Inferior parietal cortex (tissue), 1 donor: ENCODE data around the gene ALK.
"Not testable (repeated sequence)": the region's sequence is repeated elsewhere in the genome, so short reads cannot be mapped to it uniquely, and the experiment has no call there.

ENCODE experiments used
- DNase-seq: peaks from one replicate; pipeline ENCODE4 v3.0.0-alpha.2; 2016; ENCODE audit errors: extremely low spot score

Gene ALK

DNA sequence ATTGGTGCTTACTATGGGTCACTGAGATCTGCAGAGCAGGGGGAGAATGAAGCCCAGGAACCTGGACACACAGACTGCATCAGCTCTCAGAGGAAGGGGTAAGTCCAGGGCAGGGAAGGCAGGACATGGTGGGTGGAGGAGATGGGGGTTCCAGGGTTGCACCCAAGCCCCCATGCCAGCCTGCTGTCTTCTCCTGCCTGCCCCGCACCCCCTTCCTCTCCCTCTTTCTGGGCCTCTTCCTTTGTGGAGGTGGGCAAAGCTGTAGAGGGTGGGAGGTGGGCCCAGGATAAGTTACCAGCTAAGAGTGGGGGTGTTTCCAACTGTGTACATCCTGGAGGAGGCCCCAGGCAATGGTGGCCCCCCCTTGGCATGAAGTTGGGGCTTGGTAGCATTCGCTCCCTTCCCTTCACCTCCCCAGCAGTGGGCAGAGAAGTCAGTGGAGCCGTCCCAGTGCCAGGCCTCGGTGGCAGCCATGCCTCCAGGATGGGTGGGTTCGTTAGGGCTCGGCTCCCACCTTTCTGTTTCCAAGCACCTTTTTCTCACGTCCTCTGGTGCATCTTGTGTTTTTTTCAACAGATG lies 674.0 kb downstream of the ALK start:
- no peak for DNase-seq

DNA sequence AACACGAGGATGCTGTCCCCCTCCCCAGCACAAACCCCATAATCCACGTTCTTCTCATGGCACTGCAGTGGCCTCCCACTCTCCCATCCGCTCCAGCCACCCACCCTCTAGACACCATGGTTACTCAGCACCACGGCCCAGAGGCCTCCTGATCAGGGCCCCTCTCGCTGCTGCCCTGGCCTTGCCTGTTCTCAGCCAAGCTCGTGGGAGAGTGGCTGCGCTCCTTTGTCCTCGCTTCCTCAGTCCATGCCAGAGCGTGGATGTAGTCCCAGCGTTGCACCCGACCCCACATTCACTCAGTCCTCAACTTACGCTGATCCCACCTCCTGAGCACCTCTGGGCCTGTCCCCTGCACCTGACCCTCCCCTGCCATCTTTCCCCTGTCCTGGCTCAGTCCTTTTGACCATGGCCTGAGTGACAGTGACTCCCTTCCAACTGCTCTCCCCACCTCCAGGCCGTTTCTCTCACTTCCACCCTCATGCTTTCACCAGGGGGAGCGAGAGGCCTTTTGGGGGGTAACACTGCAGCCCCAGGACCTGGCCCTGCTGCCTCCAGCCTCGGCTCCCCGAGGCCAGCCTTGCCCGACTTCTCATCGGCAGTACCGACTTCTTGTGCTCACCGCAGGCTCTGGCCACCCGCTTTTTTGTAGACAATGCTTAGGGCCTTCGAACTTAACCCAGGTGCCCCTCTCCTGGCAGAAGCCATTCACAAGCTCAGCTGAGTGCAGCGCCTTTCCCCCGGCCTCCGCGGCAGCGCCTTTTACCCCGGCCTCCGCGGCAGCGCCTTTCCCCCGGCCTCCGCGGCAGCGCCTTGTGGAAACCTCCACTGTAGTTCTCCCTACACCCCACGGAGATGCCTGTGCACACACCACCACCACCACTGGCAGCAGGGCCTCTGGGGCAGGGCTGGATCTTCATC lies 674.7 kb downstream of the ALK start:
- DNase-seq = no peak

DNA sequence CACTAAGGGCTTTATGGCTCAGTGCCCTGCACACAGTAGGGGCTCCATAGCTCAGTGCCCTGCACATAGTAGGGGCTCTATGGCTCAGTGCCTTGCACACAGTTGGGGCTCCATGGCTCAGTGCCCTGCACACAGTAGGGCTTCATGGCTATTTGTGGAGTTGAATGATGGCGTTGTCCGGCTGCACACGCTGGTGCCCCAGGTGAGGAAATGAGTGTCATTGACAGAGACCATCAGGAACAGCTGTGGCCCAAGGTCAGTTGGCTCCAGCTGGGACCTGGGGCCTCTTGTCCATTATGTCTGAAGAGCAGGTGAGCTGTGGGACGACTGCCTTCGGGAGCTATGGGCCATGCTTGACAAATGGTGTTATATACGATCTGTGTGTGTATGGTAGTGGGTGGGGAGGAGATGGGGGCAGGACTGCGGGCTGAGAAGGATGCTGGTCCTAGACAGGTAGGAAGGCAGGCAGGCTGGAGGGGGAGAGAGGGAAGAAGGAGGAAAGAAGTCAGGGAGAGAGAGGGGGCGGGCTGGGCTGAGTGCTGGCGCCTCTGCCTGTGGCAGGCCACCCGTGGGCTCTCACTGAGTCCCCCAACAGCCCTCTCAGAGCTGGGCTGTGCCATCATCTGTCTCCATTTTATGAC lies 675.5 kb downstream of the ALK start:
- DNase-seq = no peak

DNA sequence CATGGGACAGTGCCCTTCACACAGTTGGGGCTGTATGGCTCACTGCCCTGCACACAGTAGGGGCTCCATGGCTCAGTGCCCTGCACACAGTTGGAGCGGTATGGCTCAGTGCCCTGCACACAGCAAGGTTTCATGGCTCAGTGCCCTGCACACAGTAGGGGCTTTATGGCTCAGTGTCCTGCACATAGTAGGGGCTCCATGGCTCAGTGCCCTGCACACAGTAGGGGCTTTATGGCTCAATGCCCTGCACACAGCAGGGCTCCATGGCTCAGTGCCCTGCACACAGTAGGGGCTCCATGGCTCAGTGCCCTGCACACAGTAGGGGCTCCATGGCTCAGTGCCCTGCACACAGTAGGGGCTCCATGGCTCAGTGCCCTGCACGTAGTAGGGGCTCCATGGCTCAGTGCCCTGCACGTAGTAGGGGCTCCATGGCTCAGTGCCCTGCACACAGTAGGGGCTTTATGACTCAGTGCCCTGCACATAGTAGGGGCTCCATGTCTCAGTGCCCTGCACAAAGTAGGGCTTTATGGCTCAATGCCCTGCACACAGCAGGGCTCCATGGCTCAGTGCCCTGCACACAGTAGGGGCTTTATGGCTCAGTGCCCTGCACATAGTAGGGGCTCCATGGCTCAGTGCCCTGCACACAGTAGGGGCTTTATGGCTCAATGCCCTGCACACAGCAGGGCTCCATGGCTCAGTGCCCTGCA lies 676.2 kb downstream of the ALK start:
- DNase-seq = not testable (repeated sequence)

DNA sequence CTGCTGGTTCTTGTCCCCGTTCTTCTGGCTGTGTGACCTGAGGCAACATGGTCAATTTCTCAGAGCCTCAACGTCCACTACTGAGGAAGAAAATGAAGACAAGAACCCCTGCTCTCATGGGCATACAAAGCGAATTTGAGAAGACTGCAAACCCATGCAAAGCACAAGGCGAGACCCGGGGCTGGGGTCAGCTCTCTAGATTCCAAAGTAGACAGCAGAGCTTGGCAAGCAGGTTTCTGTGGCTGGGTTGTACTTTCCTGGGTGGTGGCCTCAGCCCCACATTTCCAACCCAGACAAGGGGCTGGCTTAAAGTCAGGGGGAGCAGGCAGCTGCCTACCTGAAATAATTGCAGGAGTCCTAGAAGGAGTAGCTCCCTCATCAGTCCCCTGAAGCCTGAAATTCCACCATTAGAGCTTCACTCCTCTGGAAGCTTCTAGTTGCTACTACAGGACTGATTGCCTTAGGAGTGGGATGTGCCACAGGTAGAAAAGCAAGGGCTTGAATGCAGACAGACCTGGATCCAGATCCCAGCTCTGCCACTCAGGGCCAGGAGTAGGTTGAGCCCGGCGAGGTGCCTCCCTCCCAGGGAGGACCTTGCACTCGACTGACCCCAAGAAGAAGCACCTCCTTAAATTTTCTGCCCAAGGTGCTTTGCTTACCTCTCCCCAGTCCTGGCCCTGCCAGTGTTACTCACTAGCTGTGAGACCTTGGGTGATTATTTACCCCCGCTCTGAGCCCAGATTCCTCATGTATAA lies 678.6 kb downstream of the ALK start:
- DNase-seq = no peak

DNA sequence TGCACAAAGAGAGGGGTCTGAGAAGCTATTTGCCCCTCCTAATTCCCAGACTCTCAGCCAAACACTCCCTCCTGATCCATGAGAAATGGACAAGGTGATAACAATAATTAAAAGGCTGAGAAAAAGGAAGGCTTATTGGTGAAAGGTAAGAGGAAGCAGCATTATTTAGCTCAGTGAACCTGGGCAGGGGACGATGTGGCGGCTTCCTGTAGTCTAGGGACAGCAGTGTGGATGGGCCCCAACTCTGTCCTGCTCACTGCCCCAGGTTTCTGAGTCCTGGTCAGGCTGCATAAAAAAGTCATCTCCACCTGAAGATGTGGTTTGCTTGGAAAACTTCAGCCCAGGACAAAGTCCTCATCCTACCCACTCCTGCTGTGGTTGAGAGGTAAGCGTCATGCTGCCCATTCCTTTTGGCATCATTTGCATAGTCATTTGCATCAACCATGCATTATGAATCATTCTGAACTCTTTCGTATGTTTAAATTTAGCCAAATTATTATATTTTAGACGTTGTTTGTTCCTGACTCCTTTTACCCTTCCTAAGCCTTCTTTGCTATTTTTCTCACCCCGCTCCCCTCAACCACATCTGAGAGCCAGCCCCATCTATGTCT lies 679.3 kb downstream of the ALK start:
- DNase-seq = no peak

DNA sequence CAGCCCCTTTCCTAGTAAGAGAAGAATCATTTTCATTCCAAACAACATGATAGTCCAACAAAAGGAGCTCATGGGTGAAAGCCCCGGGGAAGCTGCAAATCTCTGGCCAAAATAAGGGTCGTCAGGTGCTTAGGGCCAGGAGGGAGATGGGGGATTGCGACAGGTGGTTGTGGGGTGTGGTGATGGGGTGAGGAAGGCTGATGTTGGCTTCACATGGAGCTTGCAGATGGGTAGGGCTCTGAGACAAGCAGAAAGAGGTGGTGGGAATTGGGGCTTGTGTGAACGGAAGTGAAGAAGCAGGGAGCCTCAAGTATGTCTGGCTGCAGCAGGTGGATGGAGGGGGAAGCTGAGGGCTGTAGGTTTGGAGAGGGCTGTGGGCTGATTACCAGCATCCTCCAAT lies 680.0 kb downstream of the ALK start:
- no peak for DNase-seq

DNA sequence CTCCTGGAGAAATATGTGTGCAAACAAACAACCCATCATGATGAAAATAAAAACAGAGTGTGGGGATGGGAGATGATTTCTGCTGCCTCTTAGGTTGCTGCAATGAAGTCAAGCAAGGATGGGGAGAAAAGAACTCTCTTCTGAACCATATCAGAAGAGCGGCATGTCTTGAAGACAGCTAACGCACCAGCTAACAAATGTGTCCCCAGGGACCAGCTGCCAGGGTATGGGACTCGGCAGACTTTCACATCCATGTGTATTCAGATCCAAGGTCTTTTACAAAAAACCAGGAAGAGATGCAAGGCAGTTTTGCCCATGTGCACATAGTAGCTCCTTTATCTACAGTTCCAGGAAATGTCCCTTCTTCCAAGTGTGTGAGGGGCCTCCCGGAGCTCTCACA lies 680.8 kb downstream of the ALK start:
- no peak for DNase-seq

DNA sequence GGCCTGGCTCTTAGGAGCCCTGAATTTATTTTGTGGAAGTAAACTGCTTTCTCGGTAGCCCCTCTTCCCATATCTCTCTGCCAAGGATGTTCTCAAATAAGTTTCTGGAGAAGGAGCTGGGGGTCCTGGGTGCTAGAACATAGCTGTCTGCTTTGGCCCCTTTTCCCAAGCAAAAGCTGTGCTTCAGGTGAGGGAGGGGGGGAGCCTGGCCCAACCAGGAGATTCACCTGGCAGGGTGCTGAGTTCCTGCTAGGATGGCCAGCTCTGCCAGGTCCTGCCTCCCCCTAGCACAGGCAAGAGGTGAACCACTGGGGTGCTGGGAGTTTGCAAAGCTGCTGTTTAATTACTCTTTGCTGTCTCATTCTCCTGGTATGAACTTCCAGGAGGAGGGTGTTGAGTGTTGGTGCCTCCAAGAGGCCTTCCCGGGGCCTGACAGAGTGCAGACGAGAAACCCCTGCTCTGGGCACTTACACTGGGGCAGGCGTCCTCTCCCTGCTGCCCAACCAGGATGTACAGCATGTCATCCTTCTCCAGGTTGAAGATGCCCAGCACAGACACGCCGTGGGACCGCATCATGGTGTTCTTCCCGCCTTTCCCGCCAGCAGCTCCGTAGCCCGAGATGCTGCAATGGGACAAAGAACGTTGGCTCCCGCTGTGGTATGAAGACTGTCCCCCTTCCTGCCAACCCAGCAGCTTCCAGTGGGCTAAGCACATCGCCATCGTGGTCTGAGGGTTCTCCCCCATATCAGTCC lies 682.0 kb downstream of the ALK start:
- DNase-seq = no peak

DNA sequence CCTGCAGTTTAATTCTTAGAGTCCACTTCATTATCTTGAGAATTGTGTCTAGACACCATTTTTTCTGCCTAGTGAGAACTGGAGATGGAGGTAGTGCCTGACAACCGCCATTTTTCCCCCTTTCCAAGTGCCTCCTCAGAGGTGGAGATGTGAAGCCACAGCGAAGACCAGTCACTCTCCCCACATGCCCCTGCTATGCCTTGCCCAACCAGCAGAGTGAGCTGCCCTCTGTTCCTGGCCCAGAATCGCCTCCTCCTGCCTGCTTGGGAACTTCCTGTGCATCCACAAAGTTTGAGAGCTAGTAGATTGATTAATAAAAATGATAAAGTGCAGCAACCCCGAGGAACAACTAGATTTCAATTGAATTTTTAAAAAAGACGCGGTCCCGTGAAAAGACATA lies 682.9 kb downstream of the ALK start:
- DNase-seq = no peak

DNA sequence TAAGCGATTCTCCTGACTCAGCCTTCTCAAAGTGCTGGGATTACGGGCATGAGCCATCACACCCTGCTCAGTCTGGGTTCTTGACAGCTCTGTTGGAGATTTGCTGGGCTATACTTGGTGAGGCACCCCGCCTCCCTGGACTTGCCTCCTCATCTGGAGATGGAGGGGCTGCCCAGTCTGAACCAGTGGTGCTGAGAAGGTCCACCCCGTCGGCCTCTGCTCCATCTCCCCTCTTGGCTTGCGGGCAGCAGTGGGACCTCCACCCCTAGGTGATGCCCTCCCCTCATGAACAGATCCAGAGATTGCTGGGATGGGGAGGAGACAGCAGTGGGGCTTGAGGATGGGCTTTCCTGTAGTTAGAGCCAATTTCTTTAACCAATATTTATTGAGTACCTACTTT lies 685.3 kb downstream of the ALK start:
- no peak for DNase-seq

DNA sequence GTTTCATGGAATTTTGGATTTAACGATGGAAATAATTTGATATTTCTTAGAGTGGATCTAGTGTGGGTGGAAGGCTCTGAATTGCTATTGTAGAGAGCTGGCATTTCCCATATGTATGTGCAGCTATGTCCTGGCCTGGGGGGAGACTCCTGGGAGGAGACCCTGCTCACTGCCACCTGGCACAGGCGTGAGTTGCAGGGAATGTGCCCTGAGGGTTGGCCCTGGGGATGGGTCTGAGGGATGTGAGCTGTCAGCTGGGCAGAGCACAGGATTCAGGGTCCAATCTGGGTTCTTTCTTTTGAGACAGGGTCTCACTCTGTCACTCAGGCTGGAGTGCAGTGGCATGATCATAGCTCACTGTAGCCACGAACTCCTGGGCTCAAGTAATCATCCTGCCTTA lies 686.0 kb downstream of the ALK start:
- DNase-seq = no peak

DNA sequence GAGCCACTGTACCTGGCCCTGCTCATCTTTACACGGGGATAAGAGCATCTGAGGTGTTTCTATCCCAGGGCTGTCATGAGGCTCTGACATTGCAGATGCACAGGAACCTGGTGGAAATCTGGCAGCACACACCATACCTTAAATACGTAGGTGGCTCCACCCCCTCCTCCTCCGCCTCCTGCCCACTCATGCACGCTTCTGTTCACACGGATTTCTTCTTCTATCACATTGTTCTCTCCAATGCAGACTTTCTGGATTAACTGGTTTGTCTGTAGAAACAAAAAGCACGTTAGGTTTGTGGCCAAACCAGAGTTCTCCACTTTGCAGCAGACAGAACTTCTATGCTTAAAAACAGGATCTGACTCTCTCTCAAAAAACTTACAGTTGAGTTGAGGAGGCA lies 688.0 kb downstream of the ALK start:
- no peak for DNase-seq

DNA sequence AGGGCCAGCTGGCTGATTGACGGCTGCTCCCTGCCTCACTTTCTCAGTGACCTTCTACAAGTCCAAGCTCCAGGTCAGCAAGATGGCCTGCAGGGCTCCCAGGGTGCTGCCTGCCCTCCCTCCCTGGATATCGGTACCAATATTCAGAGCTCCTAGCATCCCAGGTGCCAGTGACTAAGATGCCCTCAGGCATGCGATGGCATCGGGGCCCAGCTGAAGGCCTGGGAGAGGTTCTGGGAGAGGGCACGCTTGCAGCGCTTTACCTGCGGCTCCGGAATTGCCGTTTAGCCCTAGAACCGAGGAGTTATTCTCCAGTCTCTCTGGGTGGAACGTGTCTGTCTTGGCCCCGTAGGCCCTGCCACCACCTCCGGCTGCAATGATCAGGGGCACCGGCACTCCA lies 689.3 kb downstream of the ALK start:
- no peak for DNase-seq

DNA sequence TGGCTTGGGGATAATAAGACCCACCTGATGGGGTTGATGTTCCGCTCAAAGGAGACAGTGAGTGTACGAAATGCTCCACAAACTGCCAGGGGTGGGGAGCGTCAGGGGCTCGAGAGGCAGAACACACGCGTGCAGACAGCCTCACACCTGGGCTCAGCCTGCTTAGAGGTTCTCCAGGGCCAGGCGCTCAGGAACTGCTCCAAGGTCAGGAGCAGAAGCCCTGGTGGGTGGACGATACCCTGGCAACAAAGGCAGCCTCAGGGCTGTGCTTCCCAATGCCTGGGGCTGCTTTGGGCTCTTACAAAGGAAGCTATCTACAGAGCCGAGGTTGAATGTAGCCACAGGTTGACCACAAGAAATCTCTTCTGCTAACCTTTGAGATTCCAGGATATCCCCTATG lies 691.7 kb downstream of the ALK start:
- no peak for DNase-seq

DNA sequence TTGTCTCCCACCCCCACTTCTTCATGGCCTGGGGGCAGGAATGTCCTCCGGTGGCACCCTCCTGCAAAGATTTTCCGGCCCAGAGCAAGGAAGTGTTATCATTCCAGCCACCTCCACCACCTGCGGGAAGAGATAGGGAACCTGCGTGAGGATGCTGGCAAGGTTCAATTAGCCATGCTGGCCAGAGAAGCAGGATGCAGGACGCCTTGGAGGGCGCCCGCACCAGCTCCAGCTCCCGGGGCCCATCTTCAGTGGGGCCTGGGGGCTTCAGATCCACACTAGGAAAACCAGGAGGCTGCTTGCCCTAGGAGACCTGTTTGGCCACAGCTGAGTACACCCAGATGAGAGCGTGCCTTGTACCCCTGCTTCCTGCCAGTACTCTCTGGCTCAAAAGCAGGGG lies 692.4 kb downstream of the ALK start:
- DNase-seq = no peak

DNA sequence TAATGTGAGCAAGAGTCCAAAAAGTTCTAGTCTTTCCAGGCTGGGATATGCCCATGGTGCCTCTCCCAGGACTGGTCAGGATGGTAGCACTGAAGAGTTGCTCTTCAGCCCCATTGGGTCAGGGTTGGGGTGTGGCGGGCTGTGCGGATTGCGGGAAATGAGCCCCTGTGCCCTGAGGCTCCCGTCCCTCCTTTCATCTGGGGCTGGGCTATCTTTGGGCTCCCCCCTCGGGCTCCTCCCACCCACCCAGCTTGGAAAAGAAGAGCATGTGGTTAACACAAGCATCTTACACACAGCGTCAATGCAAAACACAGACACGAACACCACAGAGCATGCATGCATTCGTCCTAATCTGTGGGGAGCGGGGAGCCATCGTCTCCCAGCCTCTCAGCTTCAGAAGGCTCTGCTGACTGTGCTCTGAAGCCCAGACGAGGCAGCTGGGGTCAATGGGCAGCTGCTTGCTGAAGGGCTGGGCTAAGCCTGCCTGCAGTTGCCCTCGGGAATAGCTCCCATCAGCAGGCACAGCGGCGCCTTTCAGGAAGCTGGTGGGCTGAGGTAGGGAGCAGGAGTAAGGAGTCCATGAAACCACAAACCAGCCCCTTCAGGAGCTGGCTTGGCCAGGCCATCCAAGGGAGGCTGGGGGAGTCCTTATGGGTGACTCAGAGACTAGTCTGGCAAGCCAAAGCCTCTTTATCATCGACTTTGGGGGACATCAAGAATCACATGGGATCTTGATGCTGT lies 693.3 kb downstream of the ALK start:
- DNase-seq = no peak

DNA sequence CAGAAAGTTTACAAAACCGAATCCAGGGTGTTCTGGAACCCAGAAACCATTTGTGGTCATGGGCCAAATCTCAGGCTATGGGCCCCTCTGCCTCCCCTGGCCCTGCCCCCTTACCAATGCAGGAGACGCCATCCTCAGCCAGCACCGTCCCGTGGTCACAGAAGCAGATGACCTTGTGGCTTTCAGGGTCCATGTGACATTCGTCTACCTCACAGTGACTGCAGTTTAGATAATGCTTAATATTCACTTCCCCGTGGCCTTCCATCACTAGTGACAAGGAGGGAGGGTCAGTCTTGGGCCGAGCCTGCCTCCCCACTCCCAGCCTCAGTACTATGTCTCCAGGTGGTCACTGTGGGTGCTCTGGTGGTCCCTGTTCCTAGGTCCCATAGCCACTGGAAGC lies 694.6 kb downstream of the ALK start:
- DNase-seq = no peak

DNA sequence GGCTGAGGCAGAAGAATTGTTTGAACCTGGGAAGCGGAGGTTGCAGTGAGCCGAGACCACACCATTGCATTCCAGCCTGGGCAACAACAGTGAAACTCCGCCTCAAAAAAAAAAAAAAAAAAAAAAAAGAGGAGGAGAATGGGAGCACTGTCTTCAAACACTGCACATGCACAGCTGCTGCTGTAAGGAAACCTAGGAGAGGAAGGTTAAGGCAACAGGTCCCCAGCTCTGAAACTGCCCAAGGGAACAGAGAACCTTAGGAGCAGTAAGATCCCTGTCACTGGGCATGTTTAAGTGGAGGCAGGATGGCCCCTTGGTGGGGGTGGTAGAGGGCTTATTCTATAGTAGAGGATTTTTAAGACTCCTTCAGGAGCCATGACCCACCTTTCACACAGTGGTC lies 695.0 kb downstream of the ALK start:
- DNase-seq = no peak

DNA sequence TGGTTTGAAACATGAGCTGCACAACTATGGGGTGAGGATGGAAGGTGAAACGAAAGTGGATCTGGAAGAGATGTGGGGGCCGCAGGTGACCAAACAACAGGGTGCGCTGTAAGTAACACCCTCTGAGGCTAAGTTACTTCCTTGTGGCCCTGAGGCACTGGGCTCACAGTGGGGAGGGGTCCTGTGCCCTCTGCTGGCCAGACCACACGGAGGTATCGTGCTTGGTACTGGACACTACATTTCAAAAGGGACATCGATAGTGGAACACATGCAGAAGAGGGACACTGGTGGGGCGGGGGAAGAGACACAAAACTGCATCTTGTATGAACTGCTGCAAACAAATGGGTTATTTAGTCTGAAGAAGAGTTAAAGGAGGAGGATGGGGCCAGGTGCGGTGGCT lies 695.6 kb downstream of the ALK start:
- no peak for DNase-seq
